Calu3 (cell line): ENCODE data around the gene PANK3. TPM values are rescaled to one million over a fixed set of nuclear protein-coding genes. Genes with fewer than 3 reads are reported as not detected.

Experiments used
- BruUV-seq: library from RNA; stranded (reverse); fragments of 400-500 nt; replicated peaks from 2 replicates; lab custom pipeline; 2021; lab: Mats Ljungman, UMichigan
- CTCF ChIA-PET: fragments of 300-600 bp; sonication (Branson Sonifier 250); formaldehyde crosslinking; loops from one replicate; lab custom pipeline; 2022; ENCODE audit warnings: antibody characterized with exemption; lab: Charles Lee
- DNase-seq: peaks from one replicate; pipeline ENCODE4 v3.0.0; 2022
- H3K27ac Mint-ChIP-seq: one replicate; pipeline ENCODE4 v1.8.0; 2022; ENCODE audit warnings: mixed read lengths; ENCODE audit not compliant: unreplicated experiment
- H3K27me3 Mint-ChIP-seq: one replicate; pipeline ENCODE4 v1.8.0; 2022; ENCODE audit warnings: mixed read lengths; ENCODE audit not compliant: unreplicated experiment
- H3K36me3 Mint-ChIP-seq: one replicate; pipeline ENCODE4 v1.8.0; 2022; ENCODE audit warnings: mild to moderate bottlenecking, moderate library complexity, mixed read lengths; ENCODE audit not compliant: insufficient read depth, unreplicated experiment
- H3K4me1 Mint-ChIP-seq: one replicate; pipeline ENCODE4 v1.8.0; 2022; ENCODE audit warnings: mild to moderate bottlenecking, low read depth, mixed read lengths; ENCODE audit not compliant: unreplicated experiment
- H3K4me3 Mint-ChIP-seq: one replicate; pipeline ENCODE4 v1.8.0; 2022; ENCODE audit warnings: mild to moderate bottlenecking, low read depth, moderate library complexity, mixed read lengths; ENCODE audit not compliant: unreplicated experiment
- H3K9me3 Mint-ChIP-seq: one replicate; pipeline ENCODE4 v1.8.0; 2022; ENCODE audit warnings: low read depth, mixed read lengths; ENCODE audit not compliant: unreplicated experiment
- intact Hi-C: fragments of 100-400 bp; cut with micrococcal nuclease; formaldehyde crosslinking; loops from one replicate; pipeline ENCODE4 v1.10.0; 2022; ENCODE audit not compliant: unreplicated experiment
- microRNA-seq: library from miRNA; unstranded; fragments of <30 nt; microRNA quantifications from one replicate; pipeline ENCODE4 v1.2.0, GENCODE V29; 2022
- total RNA-seq: library from RNA; stranded (reverse); gene quantifications from 2 replicates; pipeline ENCODE4 v1.2.3, GENCODE V29; 2022
- TF ChIP-seq, protein P1 (sequence below): fragments of 200-600 bp; IDR thresholded peaks from one replicate; pipeline ENCODE4 v1.8.0; 2022; ENCODE audit warnings: antibody characterized with exemption; ENCODE audit not compliant: unreplicated experiment

The PANK3 gene
- total RNA-seq, 1 experiment from 2014 or later = 116 TPM

- BruUV-seq = no TSS peak
- peaks cover 16% of the 10 kb centered on the region for H3K4me1 Mint-ChIP-seq
- H3K27ac Mint-ChIP-seq = no peak overlapping the region
- no peak for DNase-seq
- H3K4me3 Mint-ChIP-seq = no peak overlapping the region
- no peaks in the 10 kb centered on the region for H3K9me3 Mint-ChIP-seq
- H3K27me3 Mint-ChIP-seq = peaks cover 14% of the 10 kb centered on the region
- TF ChIP-seq, protein P1, sequence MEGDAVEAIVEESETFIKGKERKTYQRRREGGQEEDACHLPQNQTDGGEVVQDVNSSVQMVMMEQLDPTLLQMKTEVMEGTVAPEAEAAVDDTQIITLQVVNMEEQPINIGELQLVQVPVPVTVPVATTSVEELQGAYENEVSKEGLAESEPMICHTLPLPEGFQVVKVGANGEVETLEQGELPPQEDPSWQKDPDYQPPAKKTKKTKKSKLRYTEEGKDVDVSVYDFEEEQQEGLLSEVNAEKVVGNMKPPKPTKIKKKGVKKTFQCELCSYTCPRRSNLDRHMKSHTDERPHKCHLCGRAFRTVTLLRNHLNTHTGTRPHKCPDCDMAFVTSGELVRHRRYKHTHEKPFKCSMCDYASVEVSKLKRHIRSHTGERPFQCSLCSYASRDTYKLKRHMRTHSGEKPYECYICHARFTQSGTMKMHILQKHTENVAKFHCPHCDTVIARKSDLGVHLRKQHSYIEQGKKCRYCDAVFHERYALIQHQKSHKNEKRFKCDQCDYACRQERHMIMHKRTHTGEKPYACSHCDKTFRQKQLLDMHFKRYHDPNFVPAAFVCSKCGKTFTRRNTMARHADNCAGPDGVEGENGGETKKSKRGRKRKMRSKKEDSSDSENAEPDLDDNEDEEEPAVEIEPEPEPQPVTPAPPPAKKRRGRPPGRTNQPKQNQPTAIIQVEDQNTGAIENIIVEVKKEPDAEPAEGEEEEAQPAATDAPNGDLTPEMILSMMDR = no peak
- CTCF ChIA-PET = interaction anchor here (0.6 kb wide), 1 partner anchor 215 kb away, joined by 8 read pairs; no protein-coding TSS in a partner anchor
- H3K36me3 Mint-ChIP-seq = peaks cover 32% of the 10 kb centered on the region
- intact Hi-C loops = no loop called here
Measured at GRCh38 chr5:168527756-168528295, 51.3 kb downstream of the PANK3 start.

GRCh38 chr5:168525856-168526255, 53.3 kb downstream of the PANK3 start:
- no peak overlapping the region for H3K4me3 Mint-ChIP-seq
- DNase-seq = no peak

GRCh38 chr5:168513861-168514428, 65.2 kb downstream of the PANK3 start:
- Mint-ChIP-seq H3K4me1 (no peaks in the 10 kb centered on the region), H3K9me3 (peaks cover 8% of the 10 kb centered on the region), H3K4me3 (no peak overlapping the region), H3K36me3 (peaks cover 87% of the 10 kb centered on the region), H3K27me3 (no peaks in the 10 kb centered on the region), H3K27ac (no peak overlapping the region)
- CTCF ChIA-PET = no interaction called here
- TF ChIP-seq, protein P1 = no peak
- intact Hi-C loops = no loop called here
- no TSS peak for BruUV-seq
- no peak for DNase-seq

More at GRCh38 chr5:168525856-168526255, 53.3 kb downstream of the PANK3 start:
- no TSS peak for BruUV-seq
- Mint-ChIP-seq H3K4me1 (peaks cover 16% of the 10 kb centered on the region), H3K36me3 (peaks cover 38% of the 10 kb centered on the region), H3K27me3 (peaks cover 12% of the 10 kb centered on the region), H3K27ac (no peak overlapping the region), H3K9me3 (no peaks in the 10 kb centered on the region)
- CTCF ChIA-PET = no interaction called here
- intact Hi-C loops = no loop called here
- TF ChIP-seq, protein P1 = no peak

GRCh38 chr5:168502563-168503237, 76.5 kb downstream of the PANK3 start:
- intact Hi-C loops = no loop called here
- DNase-seq = no peak
- CTCF ChIA-PET = no interaction called here
- TF ChIP-seq, protein P1 = no peak
- Mint-ChIP-seq H3K27me3 (no peaks in the 10 kb centered on the region), H3K9me3 (no peaks in the 10 kb centered on the region), H3K4me1 (no peaks in the 10 kb centered on the region), H3K4me3 (no peak overlapping the region), H3K36me3 (peaks cover 60% of the 10 kb centered on the region), H3K27ac (no peak overlapping the region)
- no TSS peak for BruUV-seq

Small RNA genes within 50 kb of the gene (microRNA-seq; reads per million reads assigned to microRNA genes)
- not detected for gene MIR103A1
- gene MIR103B1 = not detected

Other genes starting within 250 kb of the PANK3 start
- gene RARS1, start 92.9 kb downstream of the PANK3 start, total RNA-seq = 130 and 137 TPM in 2 replicates
- gene FBLL1, start 50.1 kb downstream of the PANK3 start, total RNA-seq = 4.9 and 6.0 TPM in 2 replicates